H9 (cell line): ENCODE results near the gene LIAS. TPM values are rescaled to one million over a fixed set of nuclear protein-coding genes. Genes with fewer than 3 reads are reported as not detected.
"Not testable (repeated sequence)": the region's sequence is repeated elsewhere in the genome, so short reads cannot be mapped to it uniquely, and the experiment has no call there.

Experiments used
- DNase-seq: peaks from one replicate; pipeline ENCODE4 v3.0.0-alpha.2; 2017
- H2AFZ ChIP-seq: one replicate; pipeline ENCODE4 v1.6.1; 2013; ENCODE audit warnings: mild to moderate bottlenecking, low read length, control low read depth, moderate library complexity
- H2AK5ac ChIP-seq: 2 replicates; pipeline ENCODE4 v1.6.1; 2013; ENCODE audit warnings: low read length, control low read depth, mixed read lengths; ENCODE audit not compliant: insufficient read length
- H2BK120ac ChIP-seq: one replicate; pipeline ENCODE4 v1.6.1; 2013; ENCODE audit warnings: low read depth, mild to moderate bottlenecking, low read length, control low read depth, inconsistent platforms; ENCODE audit not compliant: poor library complexity, severe bottlenecking
- H2BK12ac ChIP-seq: 2 replicates; pipeline ENCODE4 v1.6.1; 2013; ENCODE audit warnings: low read length, control low read depth, mixed read lengths, low read depth; ENCODE audit not compliant: insufficient read length
- H2BK15ac ChIP-seq: 2 replicates; pipeline ENCODE4 v1.6.1; 2013; ENCODE audit warnings: low read depth, low read length, control low read depth
- H2BK20ac ChIP-seq: one replicate; pipeline ENCODE4 v1.6.1; 2013; ENCODE audit warnings: low read depth, mild to moderate bottlenecking, low read length, control low read depth, inconsistent platforms; ENCODE audit not compliant: poor library complexity, severe bottlenecking
- H2BK5ac ChIP-seq: 2 replicates; pipeline ENCODE4 v1.6.1; 2013; ENCODE audit warnings: low read length, control low read depth, mixed read lengths; ENCODE audit not compliant: insufficient read length
- H3K14ac ChIP-seq: 2 replicates; pipeline ENCODE4 v1.6.1; 2013; ENCODE audit warnings: low read length, control low read depth; ENCODE audit not compliant: insufficient read depth
- H3K18ac ChIP-seq: 2 replicates; pipeline ENCODE4 v1.6.1; 2013; ENCODE audit warnings: low read depth, mild to moderate bottlenecking, mixed read lengths, low read length, control low read depth; ENCODE audit not compliant: insufficient read length
- H3K23ac ChIP-seq: 2 replicates; pipeline ENCODE4 v1.6.1; 2013; ENCODE audit warnings: low read length, control low read depth, mixed read lengths, low read depth; ENCODE audit not compliant: insufficient read length
- H3K23me2 ChIP-seq: 2 replicates; pipeline ENCODE4 v1.6.1; 2013; ENCODE audit warnings: low read depth, mild to moderate bottlenecking, mixed read lengths, low read length, control low read depth; ENCODE audit not compliant: insufficient read length, poor library complexity, severe bottlenecking
- H3K27ac ChIP-seq: 2 replicates; pipeline ENCODE4 v1.5.1; 2013; ENCODE audit warnings: low read length, control low read depth, mixed read lengths, low read depth; ENCODE audit not compliant: insufficient read length
- H3K27me3 ChIP-seq: 2 replicates; pipeline ENCODE4 v1.6.1; 2013; ENCODE audit warnings: low read length, control low read depth, inconsistent platforms; ENCODE audit not compliant: insufficient read depth
- H3K4ac ChIP-seq: 2 replicates; pipeline ENCODE4 v1.6.1; 2013; ENCODE audit warnings: low read depth, mild to moderate bottlenecking, control low read depth, inconsistent platforms, low read length, moderate library complexity
- H3K4me1 ChIP-seq: 2 replicates; pipeline ENCODE4 v1.6.1; 2013; ENCODE audit warnings: low read length, control low read depth, inconsistent platforms; ENCODE audit not compliant: insufficient read depth
- H3K4me2 ChIP-seq: 2 replicates; pipeline ENCODE4 v1.6.1; 2013; ENCODE audit warnings: low read length, control low read depth, mixed read lengths; ENCODE audit not compliant: insufficient read length, insufficient read depth
- H3K56ac ChIP-seq: 2 replicates; pipeline ENCODE4 v1.6.1; 2013; ENCODE audit warnings: low read depth, mild to moderate bottlenecking, mixed read lengths, low read length, control low read depth; ENCODE audit not compliant: insufficient read length
- H3K79me1 ChIP-seq: 2 replicates; pipeline ENCODE4 v1.6.1; 2013; ENCODE audit warnings: low read depth, mild to moderate bottlenecking, moderate library complexity, low read length, control low read depth, inconsistent platforms; ENCODE audit not compliant: insufficient read depth, poor library complexity, severe bottlenecking
- H3K79me2 ChIP-seq: 2 replicates; pipeline ENCODE4 v1.6.1; 2013; ENCODE audit warnings: low read length, control low read depth, inconsistent platforms; ENCODE audit not compliant: insufficient read depth
- H3K9ac ChIP-seq: 2 replicates; pipeline ENCODE4 v1.6.1; 2013; ENCODE audit warnings: low read length, control low read depth, mixed read lengths; ENCODE audit not compliant: insufficient read length; ENCODE audit errors: extremely low read depth
- H3K9me3 ChIP-seq: one replicate; pipeline ENCODE4 v1.6.1; 2013; ENCODE audit warnings: low read depth, low read length, inconsistent platforms; ENCODE audit not compliant: control insufficient read depth
- H3T11ph ChIP-seq: one replicate; pipeline ENCODE4 v1.6.1; 2013; ENCODE audit warnings: mild to moderate bottlenecking, low read length, control low read depth, inconsistent platforms
- H4K20me1 ChIP-seq: one replicate; pipeline ENCODE4 v1.6.1; 2013; ENCODE audit not compliant: control insufficient read depth, insufficient read length, insufficient read depth
- H4K5ac ChIP-seq: 2 replicates; pipeline ENCODE4 v1.6.1; 2013; ENCODE audit warnings: low read depth, mild to moderate bottlenecking, mixed read lengths, low read length, control low read depth; ENCODE audit not compliant: insufficient read length
- H4K8ac ChIP-seq: replicated peaks from 2 replicates; pipeline ENCODE4 v1.6.1; 2013; ENCODE audit warnings: low read length, control low read depth, mixed read lengths, low read depth; ENCODE audit not compliant: insufficient read length
- H4K91ac ChIP-seq: 2 replicates; pipeline ENCODE4 v1.6.1; 2013; ENCODE audit warnings: low read depth, mild to moderate bottlenecking, moderate library complexity, mixed read lengths, low read length, control low read depth; ENCODE audit not compliant: insufficient read length
- H3K27ac Mint-ChIP-seq, 3 experiments: 2 replicates in 2 of 3; 3 replicates in 1 of 3; pipeline ENCODE4 v1.8.0; 2020 to 2021; ENCODE audit warnings: mixed read lengths in 3 of 3, mild to moderate bottlenecking in 1 of 3, moderate library complexity in 1 of 3
- H3K27me3 Mint-ChIP-seq: 2 replicates; pipeline ENCODE4 v1.8.0; 2021; ENCODE audit warnings: low read depth, mild to moderate bottlenecking, moderate library complexity, mixed read lengths
- H3K36me3 Mint-ChIP-seq, 3 experiments: 2 replicates in 2 of 3; 3 replicates in 1 of 3; pipeline ENCODE4 v1.8.0; 2020 to 2021; ENCODE audit warnings: low read depth in 3 of 3, mixed read lengths in 3 of 3; ENCODE audit not compliant: insufficient read depth in 1 of 3
- H3K4me1 Mint-ChIP-seq, 2 experiments: 2 replicates each; pipeline ENCODE4 v1.8.0; 2020; ENCODE audit warnings: mixed read lengths in 2 of 2
- H3K4me3 Mint-ChIP-seq, 2 experiments: 2 replicates in 1 of 2; 3 replicates in 1 of 2; pipeline ENCODE4 v1.8.0; 2020 to 2021; ENCODE audit warnings: mild to moderate bottlenecking in 2 of 2, mixed read lengths in 2 of 2, moderate library complexity in 1 of 2
- H3K9me3 Mint-ChIP-seq, 2 experiments: 2 replicates in 1 of 2; 3 replicates in 1 of 2; pipeline ENCODE4 v1.8.0; 2020; ENCODE audit warnings: mild to moderate bottlenecking in 2 of 2, mixed read lengths in 2 of 2, moderate library complexity in 1 of 2
- WGBS: extraction: QIAGEN DNeasy Blood & Tissue Kit; methylation state at CpG from one replicate; pipeline ENCODE4 v1.1.7; 2013; ENCODE audit warnings: missing lambda C conversion rate, low lambda C conversion rate, mixed read lengths; ENCODE audit not compliant: insufficient read length; ENCODE audit errors: extremely low coverage; 5-methylcytosine and 5-hydroxymethylcytosine counted together
- total RNA-seq: library from RNA; stranded (reverse); gene quantifications from 2 replicates; pipeline ENCODE4 v1.2.1, GENCODE V29; 2021
- TF ChIP-seq, protein P1 (sequence below): fragments of 200-600 bp; sonication (generic); conservative IDR thresholded peaks from 3 replicates; pipeline ENCODE4 v1.8.0; 2021; ENCODE audit warnings: antibody characterized with exemption, mild to moderate bottlenecking

LIAS gene
- total RNA-seq, 1 experiment from 2014 or later: 18.5 TPM

GRCh38 chr4:39410415-39410814 lies 48.4 kb upstream of the LIAS start:
- no peak overlapping the region for H3T11ph ChIP-seq
- no peak overlapping the region for H2BK20ac ChIP-seq
- H4K5ac ChIP-seq: no peak overlapping the region
- H3K23me2 ChIP-seq: no peaks in the 10 kb centered on the region
- H3K4ac ChIP-seq: no peak overlapping the region
- no peak overlapping the region for H3K27ac ChIP-seq
- no peaks in the 10 kb centered on the region for H4K20me1 ChIP-seq
- Mint-ChIP-seq H3K27me3 (no peaks in the 10 kb centered on the region), H3K36me3 (no peaks in the 10 kb centered on the region), H3K4me3 (no peak overlapping the region), H3K9me3 (no peaks in the 10 kb centered on the region), H3K27ac (no peak overlapping the region), H3K4me1 (no peaks in the 10 kb centered on the region)
- no peak overlapping the region for H3K4me2 ChIP-seq
- H3K9ac ChIP-seq: no peak overlapping the region
- no CpG with 5 or more reads among the region's 5 CpGs for WGBS
- no peak for DNase-seq
- no peak overlapping the region for H3K18ac ChIP-seq
- TF ChIP-seq, protein P1, sequence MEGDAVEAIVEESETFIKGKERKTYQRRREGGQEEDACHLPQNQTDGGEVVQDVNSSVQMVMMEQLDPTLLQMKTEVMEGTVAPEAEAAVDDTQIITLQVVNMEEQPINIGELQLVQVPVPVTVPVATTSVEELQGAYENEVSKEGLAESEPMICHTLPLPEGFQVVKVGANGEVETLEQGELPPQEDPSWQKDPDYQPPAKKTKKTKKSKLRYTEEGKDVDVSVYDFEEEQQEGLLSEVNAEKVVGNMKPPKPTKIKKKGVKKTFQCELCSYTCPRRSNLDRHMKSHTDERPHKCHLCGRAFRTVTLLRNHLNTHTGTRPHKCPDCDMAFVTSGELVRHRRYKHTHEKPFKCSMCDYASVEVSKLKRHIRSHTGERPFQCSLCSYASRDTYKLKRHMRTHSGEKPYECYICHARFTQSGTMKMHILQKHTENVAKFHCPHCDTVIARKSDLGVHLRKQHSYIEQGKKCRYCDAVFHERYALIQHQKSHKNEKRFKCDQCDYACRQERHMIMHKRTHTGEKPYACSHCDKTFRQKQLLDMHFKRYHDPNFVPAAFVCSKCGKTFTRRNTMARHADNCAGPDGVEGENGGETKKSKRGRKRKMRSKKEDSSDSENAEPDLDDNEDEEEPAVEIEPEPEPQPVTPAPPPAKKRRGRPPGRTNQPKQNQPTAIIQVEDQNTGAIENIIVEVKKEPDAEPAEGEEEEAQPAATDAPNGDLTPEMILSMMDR: no peak; the same call in 2 of the 3 replicates
- no peak overlapping the region for H2AFZ ChIP-seq
- H3K27me3 ChIP-seq: no peaks in the 10 kb centered on the region
- H4K8ac ChIP-seq: no peak overlapping the region
- H2BK15ac ChIP-seq: no peak overlapping the region
- no peak overlapping the region for H3K56ac ChIP-seq
- no peak overlapping the region for H2AK5ac ChIP-seq
- no peaks in the 10 kb centered on the region for H3K79me1 ChIP-seq
- no peak overlapping the region for H2BK12ac ChIP-seq
- no peaks in the 10 kb centered on the region for H3K9me3 ChIP-seq
- no peak overlapping the region for H2BK5ac ChIP-seq
- H3K4me1 ChIP-seq: no peaks in the 10 kb centered on the region
- no peak overlapping the region for H4K91ac ChIP-seq
- no peak overlapping the region for H3K14ac ChIP-seq
- no peak overlapping the region for H2BK120ac ChIP-seq
- no peak overlapping the region for H3K23ac ChIP-seq
- no peaks in the 10 kb centered on the region for H3K79me2 ChIP-seq

DNA sequence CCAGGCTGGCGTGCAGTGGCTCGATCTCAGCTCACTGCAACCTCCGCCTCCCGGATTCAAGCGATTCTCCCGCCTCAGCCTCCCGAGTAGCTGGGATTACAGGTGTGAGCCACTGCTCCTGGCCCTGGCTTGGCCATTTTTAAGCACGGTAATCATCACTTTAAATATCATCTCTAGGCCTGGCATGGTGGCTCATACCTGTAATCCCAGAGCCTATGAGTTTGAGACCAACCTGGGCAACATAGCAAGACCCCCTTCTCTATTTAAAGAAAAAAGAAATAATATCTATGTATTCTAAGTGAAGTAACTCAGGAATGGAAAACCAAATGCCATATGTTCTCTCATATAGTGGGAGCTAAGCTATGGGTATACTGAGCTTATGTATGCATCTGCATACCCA lies 47.3 kb upstream of the LIAS start:
- not testable (repeated sequence) for H4K5ac ChIP-seq, H3K79me2 ChIP-seq, H4K91ac ChIP-seq, H3K23ac ChIP-seq, H2AK5ac ChIP-seq, H3K27ac Mint-ChIP-seq, H3K9me3 ChIP-seq, H4K20me1 ChIP-seq, H3K27me3 Mint-ChIP-seq, H2BK15ac ChIP-seq, H3K18ac ChIP-seq, H3T11ph ChIP-seq, H3K27ac ChIP-seq, H3K9ac ChIP-seq, H3K14ac ChIP-seq, H2BK5ac ChIP-seq, H3K36me3 Mint-ChIP-seq, H3K9me3 Mint-ChIP-seq, DNase-seq, H2BK12ac ChIP-seq, H3K4me1 Mint-ChIP-seq, H3K4ac ChIP-seq, H3K4me2 ChIP-seq, H3K4me3 Mint-ChIP-seq, H2BK20ac ChIP-seq, H2BK120ac ChIP-seq, H3K4me1 ChIP-seq, H3K56ac ChIP-seq, H3K23me2 ChIP-seq, H2AFZ ChIP-seq, H3K79me1 ChIP-seq, H4K8ac ChIP-seq, H3K27me3 ChIP-seq
- WGBS: no CpG with 5 or more reads among the region's 8 CpGs
